Umbilical cord (tissue), 2 donors: ENCODE results near the gene TTBK1. TPM values are rescaled to one million over a fixed set of nuclear protein-coding genes. Genes with fewer than 3 reads are reported as not detected.
A peak's percentile ranks its signal among the peaks of the same experiment; 100 is the strongest.
"Not testable (repeated sequence)": the region's sequence is repeated elsewhere in the genome, so short reads cannot be mapped to it uniquely, and the experiment has no call there.

Experiments
- DNase-seq: peaks from one replicate; pipeline ENCODE4 v3.0.0-alpha.2; 2015; ENCODE audit warnings: low spot score
- total RNA-seq: library from RNA; depleted of rRNA; stranded (reverse); fragments of >200 nt; gene quantifications from one replicate; pipeline ENCODE4 v1.2.3, GENCODE V29; 2014; ENCODE audit warnings: low replicate concordance; ENCODE audit not compliant: insufficient read depth

Gene TTBK1
- total RNA-seq, 1 donor from 2014 or later, result 0.48 TPM

GRCh38 chr6:43286980-43287716 lies 43.9 kb downstream of the TTBK1 start:
- no peak for DNase-seq

- DNase-seq, result no peak
Observed at GRCh38 chr6:43287717-43288679, 44.7 kb downstream of the TTBK1 start.

GRCh38 chr6:43290339-43290904 lies 47.1 kb downstream of the TTBK1 start:
- DNase-seq, result no peak

- no peak for DNase-seq
Observed at GRCh38 chr6:43290905-43291355, 47.6 kb downstream of the TTBK1 start.

GRCh38 chr6:43291708-43292107 lies 48.4 kb downstream of the TTBK1 start:
- no peak for DNase-seq

GRCh38 chr6:43292341-43292740 lies 49.1 kb downstream of the TTBK1 start:
- DNase-seq, result no peak

- DNase-seq, result no peak
Observed at GRCh38 chr6:43292763-43293318, 49.6 kb downstream of the TTBK1 start.

GRCh38 chr6:43293698-43294097 lies 50.4 kb downstream of the TTBK1 start:
- DNase-seq, result no peak

- no peak for DNase-seq
Observed at GRCh38 chr6:43294536-43294935, 51.3 kb downstream of the TTBK1 start.

- DNase-seq, result no peak
Observed at GRCh38 chr6:43295456-43295855, 52.2 kb downstream of the TTBK1 start.

- no peak for DNase-seq
Observed at GRCh38 chr6:43296780-43297497, 53.7 kb downstream of the TTBK1 start.

- peak; percentile 14 for DNase-seq
Observed at GRCh38 chr6:43297644-43298564, 54.6 kb downstream of the TTBK1 start, which contains the start of gene SLC22A7. SLC22A7 (plus strand) TSS chr6:43298260; CDS start chr6:43298359, 99 bp downstream.

- no peak for DNase-seq
Observed at GRCh38 chr6:43298565-43299337, 55.5 kb downstream of the TTBK1 start.

GRCh38 chr6:43299338-43300293 lies 56.3 kb downstream of the TTBK1 start:
- DNase-seq, result no peak

- DNase-seq, result no peak
Observed at GRCh38 chr6:43301081-43301870, 58.0 kb downstream of the TTBK1 start.

GRCh38 chr6:43302126-43302525 lies 58.8 kb downstream of the TTBK1 start:
- DNase-seq, result no peak

GRCh38 chr6:43303006-43303405 lies 59.7 kb downstream of the TTBK1 start:
- DNase-seq, result not testable (repeated sequence)
